GM12874 (cell line): ENCODE results near the gene ARCN1.

Source experiments
- TF ChIP-seq, protein P1 (sequence below): IDR thresholded peaks from 2 replicates; pipeline ENCODE4 v1.5.1; 2011; ENCODE audit warnings: low read depth, mild to moderate bottlenecking, control low read depth, low read length, moderate library complexity; ENCODE audit not compliant: insufficient read depth

The ARCN1 gene

GRCh38 chr11:118572061-118572980 is at the start of gene ARCN1:
TSS of gene ARCN1 (plus strand) at chr11:118572409. CDS start at chr11:118572548, 139 bp downstream.
- TF ChIP-seq, protein P1, sequence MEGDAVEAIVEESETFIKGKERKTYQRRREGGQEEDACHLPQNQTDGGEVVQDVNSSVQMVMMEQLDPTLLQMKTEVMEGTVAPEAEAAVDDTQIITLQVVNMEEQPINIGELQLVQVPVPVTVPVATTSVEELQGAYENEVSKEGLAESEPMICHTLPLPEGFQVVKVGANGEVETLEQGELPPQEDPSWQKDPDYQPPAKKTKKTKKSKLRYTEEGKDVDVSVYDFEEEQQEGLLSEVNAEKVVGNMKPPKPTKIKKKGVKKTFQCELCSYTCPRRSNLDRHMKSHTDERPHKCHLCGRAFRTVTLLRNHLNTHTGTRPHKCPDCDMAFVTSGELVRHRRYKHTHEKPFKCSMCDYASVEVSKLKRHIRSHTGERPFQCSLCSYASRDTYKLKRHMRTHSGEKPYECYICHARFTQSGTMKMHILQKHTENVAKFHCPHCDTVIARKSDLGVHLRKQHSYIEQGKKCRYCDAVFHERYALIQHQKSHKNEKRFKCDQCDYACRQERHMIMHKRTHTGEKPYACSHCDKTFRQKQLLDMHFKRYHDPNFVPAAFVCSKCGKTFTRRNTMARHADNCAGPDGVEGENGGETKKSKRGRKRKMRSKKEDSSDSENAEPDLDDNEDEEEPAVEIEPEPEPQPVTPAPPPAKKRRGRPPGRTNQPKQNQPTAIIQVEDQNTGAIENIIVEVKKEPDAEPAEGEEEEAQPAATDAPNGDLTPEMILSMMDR = no peak

DNA sequence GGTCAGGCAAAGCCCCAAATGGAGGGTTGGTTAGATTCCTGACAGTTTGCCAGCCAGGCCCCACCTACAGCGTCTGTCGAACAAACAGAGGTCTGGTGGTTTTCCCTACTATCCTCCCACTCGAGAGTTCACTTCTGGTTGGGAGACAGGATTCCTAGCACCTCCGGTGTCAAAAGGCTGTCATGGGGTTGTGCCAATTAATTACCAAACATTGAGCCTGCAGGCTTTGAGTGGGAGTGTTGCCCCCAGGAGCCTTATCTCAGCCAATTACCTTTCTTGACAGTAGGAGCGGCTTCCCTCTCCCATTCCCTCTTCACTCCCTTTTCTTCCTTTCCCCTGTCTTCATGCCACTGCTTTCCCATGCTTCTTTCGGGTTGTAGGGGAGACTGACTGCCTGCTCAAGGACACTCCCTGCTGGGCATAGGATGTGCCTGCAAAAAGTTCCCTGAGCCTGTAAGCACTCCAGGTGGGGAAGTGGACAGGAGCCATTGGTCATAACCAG is 49.6 kb upstream of the ARCN1 start:
- TF ChIP-seq, protein P1 = 0 out of 2 replicates have a peak, but pooled peaks have one; percentile 8

- TF ChIP-seq, protein P1 = no peak
Observed at GRCh38 chr11:118524356-118524755, 47.9 kb upstream of the ARCN1 start.

GRCh38 chr11:118524757-118525470 is 47.3 kb upstream of the ARCN1 start:
- TF ChIP-seq, protein P1 = no peak

DNA sequence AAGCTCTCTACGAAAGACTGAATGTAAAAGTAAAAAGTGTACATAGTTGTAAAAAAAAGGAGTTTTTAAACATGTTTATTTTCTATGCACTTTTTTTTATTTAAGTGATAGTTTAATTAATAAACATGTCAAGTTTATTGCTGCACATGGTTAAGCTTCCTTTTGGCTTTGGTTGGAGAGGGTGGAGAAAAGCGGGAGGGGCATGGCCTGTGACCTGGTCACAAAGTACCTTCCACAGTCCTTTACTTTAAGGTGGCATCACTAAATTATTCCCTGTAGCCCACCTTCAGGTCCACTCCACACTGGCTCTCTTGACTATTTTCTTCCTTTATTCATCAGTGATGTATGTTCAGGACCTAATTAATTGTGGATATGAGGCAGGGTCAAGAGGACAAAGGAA is 45.5 kb upstream of the ARCN1 start:
- TF ChIP-seq, protein P1 = no peak

DNA sequence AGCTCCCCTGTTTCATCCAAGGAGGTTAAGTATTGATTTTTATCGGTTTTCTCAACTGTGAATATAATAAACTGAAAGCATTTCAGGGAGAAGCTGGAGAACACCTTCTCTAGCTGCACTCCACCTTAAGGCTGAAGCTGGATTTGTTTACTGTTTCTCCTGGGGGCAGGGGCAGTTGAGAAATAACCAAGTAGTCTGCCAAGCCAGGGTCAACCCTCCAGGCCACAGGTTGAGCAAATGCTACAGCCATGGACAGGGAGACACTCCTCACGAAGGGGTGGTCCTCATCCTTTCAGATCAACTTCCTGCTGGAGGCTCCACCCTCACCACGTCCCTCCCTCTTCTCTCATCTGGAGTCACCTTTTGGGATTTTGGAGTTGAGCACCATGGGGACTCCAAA is 45.1 kb upstream of the ARCN1 start, which contains the start of gene TTC36:
TSS of gene TTC36 (plus strand) at position 366 of the 400 bp plus-strand sequence. CDS start at position 387, 21 bp downstream.
- TF ChIP-seq, protein P1 = no peak

GRCh38 chr11:118528511-118528910 is 43.7 kb upstream of the ARCN1 start:
- TF ChIP-seq, protein P1 = no peak
